Dedifferentiated amniotic fluid mesenchymal stem cell (primary cell): ENCODE data around the gene DDR2.
"Not testable (repeated sequence)": the region's sequence is repeated elsewhere in the genome, so short reads cannot be mapped to it uniquely, and the experiment has no call there.

Experiments used
- DNase-seq: peaks from one replicate; pipeline ENCODE4 v3.0.0-alpha.2; 2016; ENCODE audit errors: extremely low spot score

DDR2 gene

DNA sequence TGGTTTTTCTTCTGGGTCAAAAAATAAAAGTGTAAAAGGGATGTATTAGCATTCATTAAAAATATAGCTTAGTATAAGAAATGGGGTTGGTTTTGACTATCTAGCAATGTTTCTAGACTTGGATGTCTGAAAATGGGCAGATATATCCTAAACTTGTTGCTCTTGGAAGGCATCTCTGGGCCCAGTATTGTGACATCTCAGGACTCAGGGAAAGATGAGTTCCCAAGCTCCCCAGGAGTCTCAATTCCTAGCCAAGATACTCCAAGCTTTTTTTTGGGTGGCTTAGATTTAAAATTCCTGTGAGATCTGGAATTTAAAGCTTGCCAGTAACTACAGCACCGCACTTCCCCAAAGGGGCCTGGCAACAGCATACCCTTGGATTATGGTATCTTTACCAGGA, 146.8 kb downstream of the DDR2 start:
- DNase-seq = peak; percentile 2

GRCh38 chr1:162782671-162783070, 150.4 kb downstream of the DDR2 start:
- DNase-seq = no peak

DNA sequence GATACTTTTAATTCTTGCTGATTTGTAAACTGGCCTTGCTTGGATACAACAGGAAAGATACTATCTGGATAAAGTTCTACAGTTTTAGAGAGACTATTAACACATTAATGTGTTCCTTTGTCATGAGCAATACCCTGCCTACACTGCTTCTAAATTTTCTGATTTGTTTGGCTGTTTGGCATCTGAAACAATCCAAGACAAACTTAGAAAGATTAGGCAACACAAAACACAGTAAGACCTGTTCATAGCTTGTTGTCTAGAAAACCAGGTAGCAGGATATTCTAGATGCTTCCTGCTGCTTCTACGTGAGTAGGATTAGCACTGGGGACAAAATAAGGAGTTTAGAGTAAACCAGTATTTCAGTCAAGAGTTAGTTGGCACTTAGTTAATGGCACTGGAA, 152.7 kb downstream of the DDR2 start:
- not testable (repeated sequence) for DNase-seq

GRCh38 chr1:162788783-162789182, 156.5 kb downstream of the DDR2 start:
- not testable (repeated sequence) for DNase-seq

DNA sequence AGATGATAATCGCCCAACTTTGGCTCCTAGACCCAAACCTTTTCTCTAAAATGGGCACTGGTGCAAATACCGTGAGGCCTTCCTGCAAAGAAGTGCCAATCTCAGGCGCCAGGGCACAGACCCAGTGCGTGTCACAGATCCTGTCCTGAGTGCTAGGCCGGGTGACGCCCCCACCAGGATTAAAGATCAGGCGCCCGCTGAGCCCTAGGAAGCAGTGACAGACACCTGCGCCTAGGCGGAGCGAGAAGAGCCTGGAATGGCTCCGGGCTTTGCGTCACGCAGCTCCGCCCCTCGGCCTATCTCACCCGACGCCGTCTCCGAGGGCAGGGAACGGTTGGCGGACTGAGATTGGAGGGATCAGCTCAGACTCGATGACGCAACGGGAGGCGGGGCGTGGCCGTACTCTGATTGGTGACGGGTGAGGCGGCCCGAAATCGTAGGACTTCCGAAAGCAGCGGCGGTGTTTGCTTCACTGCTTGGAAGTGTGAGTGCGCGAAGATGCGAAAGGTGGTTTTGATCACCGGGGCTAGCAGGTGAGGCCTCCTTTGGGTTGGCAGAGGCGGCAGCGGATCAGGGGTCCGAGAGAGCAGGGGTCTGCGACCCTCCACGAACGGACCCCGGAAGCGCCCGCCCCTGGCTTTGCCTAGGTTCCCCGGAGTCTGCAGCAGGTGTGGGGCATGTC, 158.2 kb downstream of the DDR2 start, which contains the start of gene HSD17B7:
Gene HSD17B7 (plus strand): TSS at position 400 of the 682 bp plus-strand sequence. CDS start 99 bp downstream, at position 499.
- DNase-seq = not testable (repeated sequence)

DNA sequence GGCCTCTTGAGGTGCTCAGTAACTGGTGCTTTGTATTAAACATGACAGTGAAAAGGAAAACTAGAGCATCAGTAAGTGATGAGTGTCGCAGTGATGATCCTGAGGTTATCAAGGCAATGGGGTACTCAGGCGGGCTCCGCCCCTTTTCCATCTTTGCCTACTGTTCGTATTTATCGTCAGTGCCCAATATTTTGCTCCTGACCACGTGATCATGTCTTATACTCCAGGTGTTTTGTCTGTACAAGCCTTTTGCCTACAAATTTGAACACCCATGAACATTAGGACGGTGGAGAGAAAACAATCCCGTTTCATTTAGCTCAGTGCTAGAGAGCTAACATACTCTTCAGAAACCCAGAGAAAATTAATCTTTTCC, 158.7 kb downstream of the DDR2 start:
- DNase-seq = not testable (repeated sequence)

DNA sequence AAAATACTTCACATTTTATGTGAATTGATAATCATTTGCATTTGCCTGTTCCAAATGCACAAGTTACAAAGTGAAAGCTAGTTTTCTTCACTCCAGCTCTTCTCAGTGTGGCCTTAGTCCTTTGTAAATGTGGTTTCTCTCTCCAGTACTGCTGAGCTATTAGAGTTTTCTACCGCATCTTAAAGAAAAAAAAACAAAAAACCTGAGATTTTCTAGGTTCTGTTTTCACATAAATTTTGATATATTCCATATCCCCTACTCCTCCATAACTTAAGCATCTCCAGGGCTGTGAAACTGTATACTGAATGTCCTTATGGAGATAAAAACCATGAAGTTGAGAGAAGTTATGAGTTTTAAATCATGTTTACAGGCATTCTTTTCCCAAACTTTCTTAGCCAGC, 162.0 kb downstream of the DDR2 start:
- not testable (repeated sequence) for DNase-seq

DNA sequence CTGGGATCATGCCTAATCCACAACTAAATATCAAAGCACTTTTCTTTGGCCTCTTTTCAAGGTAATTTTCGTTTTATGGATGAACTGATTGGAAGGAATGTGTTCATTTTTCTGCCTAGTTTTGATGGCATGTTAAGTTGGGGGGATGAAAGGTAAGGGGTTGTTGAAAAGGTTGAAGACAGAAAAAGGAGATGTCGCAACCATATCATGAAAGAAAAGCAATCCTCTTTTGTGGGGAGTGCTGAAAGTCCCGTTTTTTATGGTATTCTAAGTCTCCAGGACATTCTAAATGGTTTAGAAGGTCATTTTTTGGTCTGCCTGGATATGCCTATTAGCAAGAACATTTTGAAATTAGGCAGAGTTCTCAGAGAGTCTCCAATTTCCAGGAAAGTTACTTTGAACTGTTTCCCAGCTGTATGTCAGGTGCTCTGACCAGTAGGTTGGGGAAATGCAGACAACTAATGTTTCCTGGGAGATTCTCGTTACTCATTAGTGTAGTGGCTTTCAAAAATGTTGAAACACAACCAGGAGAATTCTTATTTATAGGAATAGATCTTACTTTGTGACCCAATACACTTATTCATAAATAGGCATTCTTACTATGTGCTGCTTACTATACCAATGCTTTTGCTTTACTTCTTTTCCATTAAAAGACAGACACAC, 164.5 kb downstream of the DDR2 start:
- not testable (repeated sequence) for DNase-seq

- peak; percentile 82 for DNase-seq
Observed at GRCh38 chr1:162799995-162800830, 167.9 kb downstream of the DDR2 start.

- not testable (repeated sequence) for DNase-seq
Observed at GRCh38 chr1:162807503-162807902, 175.2 kb downstream of the DDR2 start.

DNA sequence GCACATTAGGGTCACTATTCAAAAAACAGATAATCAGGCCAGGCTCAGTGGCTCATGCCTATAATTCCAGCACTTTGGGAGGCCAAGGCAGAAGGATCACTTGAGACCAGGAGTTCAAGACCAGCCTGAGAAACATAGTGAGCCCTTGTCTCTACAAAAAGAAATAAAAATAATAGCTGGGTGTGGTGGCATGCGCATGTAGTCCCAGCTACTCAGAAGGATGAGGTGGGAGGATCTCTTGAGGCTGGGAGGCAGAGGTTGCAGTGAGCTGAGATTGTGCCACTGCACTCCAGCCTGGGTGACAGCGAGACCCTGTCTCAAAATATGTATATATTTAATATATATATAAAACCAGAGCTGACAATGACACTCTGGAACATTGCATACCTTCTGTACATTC, 180.1 kb downstream of the DDR2 start:
- DNase-seq = not testable (repeated sequence)

- not testable (repeated sequence) for DNase-seq
Observed at GRCh38 chr1:162818136-162818535, 185.9 kb downstream of the DDR2 start.

- DNase-seq = not testable (repeated sequence)
Observed at GRCh38 chr1:162818666-162819065, 186.4 kb downstream of the DDR2 start.

DNA sequence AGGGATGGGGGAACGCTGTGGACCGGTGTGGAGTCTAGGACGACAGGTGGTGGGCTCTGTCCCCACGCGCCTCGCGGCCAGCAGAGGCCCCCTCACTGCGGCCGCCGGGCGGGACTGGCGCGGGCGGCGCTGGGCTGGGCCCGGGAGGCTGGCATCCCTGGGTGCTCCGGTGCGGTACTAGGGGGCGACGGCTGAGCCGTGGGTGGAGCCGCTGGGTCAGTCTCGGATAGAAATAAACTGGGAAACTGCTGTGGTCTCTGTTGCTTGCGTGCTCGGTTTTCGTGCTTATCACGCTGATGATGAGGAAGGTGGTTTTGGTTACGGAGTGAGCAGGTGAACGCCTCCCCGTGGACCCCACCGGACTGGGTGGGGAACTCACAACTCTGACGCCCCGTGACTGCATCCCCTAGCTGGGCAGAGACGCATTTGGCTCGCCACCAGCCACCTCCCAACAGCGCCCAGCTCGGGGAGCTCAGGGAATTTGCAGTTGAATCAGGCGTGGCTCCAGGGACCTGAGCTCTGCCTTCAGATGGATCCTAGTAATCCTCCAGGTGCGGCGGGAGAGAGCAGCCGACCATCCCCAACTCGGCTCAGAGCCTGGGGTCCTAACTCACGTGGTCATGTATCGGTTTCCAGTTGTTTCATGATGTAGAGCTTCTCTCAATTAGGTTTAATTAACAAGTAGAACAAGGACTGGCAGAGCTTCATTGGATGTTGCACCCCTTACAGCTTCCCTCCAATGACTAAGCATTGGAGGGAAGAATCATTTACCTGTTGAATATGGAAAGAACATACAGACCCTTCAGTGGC, 190.3 kb downstream of the DDR2 start:
- DNase-seq = no peak

DNA sequence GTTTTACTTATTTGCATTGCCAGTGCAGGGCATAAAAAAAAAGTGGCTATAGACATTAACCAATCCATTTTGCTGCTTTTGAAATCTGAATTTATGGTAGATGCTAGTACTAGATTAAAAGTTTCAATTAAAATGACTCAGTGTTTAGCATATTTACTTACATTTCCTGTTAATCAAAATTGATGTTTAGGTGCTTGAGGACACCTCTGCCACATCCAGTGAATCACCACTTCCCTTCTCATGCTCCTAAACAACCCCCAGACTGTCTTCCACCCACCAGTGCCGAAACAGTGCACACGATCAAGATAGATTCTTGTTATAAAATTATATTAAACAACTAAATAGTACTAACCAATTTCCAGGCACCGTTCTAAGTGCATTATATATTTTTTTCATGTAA, 191.0 kb downstream of the DDR2 start:
- no peak for DNase-seq

GRCh38 chr1:162823771-162824525, 191.7 kb downstream of the DDR2 start:
- no peak for DNase-seq

DNA sequence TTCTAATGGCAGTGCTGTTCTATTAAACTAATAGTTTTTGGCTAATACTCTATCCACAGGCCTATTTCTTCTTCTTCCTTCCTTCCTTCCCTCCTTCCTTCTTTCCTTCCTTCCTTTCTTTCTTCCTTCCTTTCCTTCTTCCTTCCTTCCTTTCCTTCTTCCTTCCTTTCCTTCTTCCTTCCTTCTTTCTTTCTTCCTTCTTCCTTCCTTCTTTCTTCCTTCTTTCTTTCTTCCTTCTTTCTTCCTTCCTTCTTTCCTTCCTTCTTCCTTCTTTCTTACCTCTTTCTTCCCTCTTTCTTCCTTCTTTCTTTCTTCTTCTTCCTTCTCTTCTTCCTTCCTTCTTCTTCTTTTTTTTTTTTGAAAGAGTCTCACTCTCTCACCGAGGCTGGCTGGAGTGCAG, 197.0 kb downstream of the DDR2 start:
- DNase-seq = no peak

GRCh38 chr1:162832470-162832869, 200.2 kb downstream of the DDR2 start:
- no peak for DNase-seq

- no peak for DNase-seq
Observed at GRCh38 chr1:162835157-162835899, 203.1 kb downstream of the DDR2 start.
